ENCODE results near the gene KCNQ2.

GRCh38 chr20:63367446-63368055 lies 104.9 kb downstream of the KCNQ2 start:
- TF ChIP-seq EZH2 (IDR thresholded peaks at IDR 0.05) (no peak), POLR2AphosphoS5 (IDR thresholded peaks at IDR 0.05; ENCODE audit: borderline replicate concordance, low read depth, low read length) (no peak)
